ENCODE results near the gene GSK3B.

GSK3B gene

DNA sequence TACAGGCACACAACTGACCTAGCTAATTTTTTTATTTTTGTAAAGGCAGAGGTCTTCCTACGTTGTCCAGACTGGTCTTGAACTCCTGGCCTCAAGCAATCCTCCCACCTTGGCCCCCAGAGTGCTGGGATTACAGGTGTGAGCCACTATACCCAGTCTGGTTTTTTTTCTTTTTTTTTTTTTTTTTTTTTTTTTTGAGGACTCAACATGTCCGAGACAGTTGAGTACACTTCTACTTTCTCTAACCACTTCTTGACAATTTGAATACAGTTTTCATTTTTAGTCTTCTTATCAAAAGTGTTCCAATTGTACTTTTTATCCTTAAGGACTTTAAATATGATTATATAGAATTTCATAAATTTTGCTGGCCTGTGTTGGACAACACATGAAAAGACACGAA, 7.4 kb upstream of the GSK3B start:
- no peak for DNase-seq (ENCODE audit: low read depth)
- H3K4me3 ChIP-seq (replicated peaks; ENCODE audit: low read depth, low read length), result no peak overlapping the region
- TF ChIP-seq, protein P1, sequence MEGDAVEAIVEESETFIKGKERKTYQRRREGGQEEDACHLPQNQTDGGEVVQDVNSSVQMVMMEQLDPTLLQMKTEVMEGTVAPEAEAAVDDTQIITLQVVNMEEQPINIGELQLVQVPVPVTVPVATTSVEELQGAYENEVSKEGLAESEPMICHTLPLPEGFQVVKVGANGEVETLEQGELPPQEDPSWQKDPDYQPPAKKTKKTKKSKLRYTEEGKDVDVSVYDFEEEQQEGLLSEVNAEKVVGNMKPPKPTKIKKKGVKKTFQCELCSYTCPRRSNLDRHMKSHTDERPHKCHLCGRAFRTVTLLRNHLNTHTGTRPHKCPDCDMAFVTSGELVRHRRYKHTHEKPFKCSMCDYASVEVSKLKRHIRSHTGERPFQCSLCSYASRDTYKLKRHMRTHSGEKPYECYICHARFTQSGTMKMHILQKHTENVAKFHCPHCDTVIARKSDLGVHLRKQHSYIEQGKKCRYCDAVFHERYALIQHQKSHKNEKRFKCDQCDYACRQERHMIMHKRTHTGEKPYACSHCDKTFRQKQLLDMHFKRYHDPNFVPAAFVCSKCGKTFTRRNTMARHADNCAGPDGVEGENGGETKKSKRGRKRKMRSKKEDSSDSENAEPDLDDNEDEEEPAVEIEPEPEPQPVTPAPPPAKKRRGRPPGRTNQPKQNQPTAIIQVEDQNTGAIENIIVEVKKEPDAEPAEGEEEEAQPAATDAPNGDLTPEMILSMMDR (IDR thresholded peaks at IDR 0.05; ENCODE audit: low read length, missing control alignments), result no peak

- no peak overlapping the region for H3K4me3 ChIP-seq (replicated peaks; ENCODE audit: low read depth, low read length)
- no peak for DNase-seq (ENCODE audit: low read depth)
- TF ChIP-seq, protein P1 (IDR thresholded peaks at IDR 0.05; ENCODE audit: low read length, missing control alignments), result no peak
These were observed 6.5 kb upstream of the GSK3B start for GRCh38 chr3:120100711-120101110.

- H3K4me3 ChIP-seq (replicated peaks; ENCODE audit: low read depth, low read length), result no peak overlapping the region
These were observed 4.5 kb upstream of the GSK3B start for GRCh38 chr3:120098710-120099109.

DNA sequence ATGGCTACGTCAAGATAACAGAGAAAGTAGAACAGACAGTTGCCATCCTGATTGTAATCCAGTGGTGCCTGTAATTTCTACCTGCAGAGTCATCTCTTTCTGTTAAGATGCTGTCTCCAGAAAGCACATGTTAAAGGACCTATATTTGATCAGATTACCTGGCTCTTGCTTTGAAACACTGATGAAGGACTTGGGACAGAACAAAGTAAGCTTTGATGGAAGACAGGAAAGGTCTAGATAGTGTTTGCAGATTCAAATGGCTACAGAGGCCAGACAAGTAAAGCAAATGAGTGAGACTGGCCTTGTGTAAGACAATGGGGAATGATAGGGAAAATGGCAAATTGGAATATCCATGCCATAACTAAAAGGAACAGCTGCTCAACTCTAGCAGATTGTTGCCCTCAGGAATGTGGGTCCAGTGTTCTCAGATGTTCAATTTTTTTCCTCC, 1.8 kb upstream of the GSK3B start:
- H3K4me3 ChIP-seq (replicated peaks; ENCODE audit: low read depth, low read length), result peak overlapping the region; percentile 73
- no peak for DNase-seq (ENCODE audit: low read depth)
- TF ChIP-seq, protein P1 (IDR thresholded peaks at IDR 0.05; ENCODE audit: low read length, missing control alignments), result no peak

More at GRCh38 chr3:120098710-120099109, 4.5 kb upstream of the GSK3B start:
- TF ChIP-seq, protein P1 (IDR thresholded peaks at IDR 0.05; ENCODE audit: low read length, missing control alignments), result no peak
- DNase-seq (ENCODE audit: low read depth), result no peak

DNA sequence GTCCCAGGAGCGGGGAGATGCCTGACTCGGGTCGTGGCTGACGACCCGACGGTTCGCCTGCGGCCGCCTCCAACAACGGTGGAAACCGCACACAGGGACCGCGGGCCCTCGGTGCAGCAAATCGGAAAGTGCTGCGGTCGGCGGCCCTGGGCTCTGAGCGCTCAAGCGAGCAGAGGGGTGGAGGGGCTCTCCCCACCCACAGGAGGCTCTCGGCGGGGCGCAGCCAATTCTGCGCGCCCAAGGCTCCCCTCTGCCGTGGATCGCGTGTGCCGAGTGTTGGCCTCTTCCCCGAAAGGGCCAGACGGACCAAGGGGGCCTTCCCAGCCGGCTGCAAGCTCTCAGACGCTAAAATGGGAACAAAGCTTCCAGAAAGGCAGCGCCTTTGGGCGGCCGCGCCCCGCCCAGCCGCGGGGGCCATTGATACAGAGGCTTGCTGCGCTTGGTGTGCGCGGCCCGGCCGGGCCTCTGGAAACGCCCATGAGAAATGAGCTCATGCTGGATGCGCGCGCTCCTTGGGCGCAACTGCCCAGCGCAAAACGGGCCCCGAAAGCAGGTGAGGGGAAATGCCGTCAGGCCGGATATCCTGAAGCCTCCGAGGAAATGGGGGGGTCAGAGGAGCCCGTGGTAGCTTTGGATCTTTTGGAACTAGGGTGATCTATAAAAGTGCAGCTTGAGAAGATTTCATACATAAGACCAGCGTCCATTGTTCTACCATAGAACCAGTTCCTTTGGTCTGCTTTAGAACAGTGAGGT, 1.2 kb upstream of the GSK3B start:
- DNase-seq (ENCODE audit: low read depth), result peak; percentile 90
- peak overlapping the region; percentile 73 for H3K4me3 ChIP-seq (replicated peaks; ENCODE audit: low read depth, low read length)
- TF ChIP-seq, protein P1 (IDR thresholded peaks at IDR 0.05; ENCODE audit: low read length, missing control alignments), result no peak

DNA sequence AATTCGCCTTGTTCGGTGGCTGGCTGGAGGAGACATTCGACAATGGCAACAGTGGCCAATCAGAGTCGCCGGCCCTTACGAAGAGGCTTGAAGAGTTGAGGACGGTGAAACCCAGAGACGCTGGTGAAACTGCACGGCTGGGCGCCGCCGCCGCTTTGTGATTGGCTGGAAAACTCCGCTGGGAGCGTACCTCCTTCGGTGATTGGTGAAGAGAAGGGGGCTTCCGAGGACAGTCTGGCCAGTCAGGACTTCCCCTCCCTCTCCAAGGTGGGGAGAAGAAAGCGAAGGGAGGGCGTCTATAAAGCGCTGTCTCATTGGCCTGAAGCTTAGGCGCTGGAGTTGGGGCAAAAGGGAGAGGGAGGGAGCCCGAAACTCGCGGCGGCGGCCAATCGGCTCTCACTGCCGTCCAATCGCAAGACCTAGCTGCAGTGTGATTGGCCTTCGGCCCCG, 554 bp upstream of the GSK3B start:
- peak; percentile 100 for DNase-seq (ENCODE audit: low read depth)
- TF ChIP-seq, protein P1 (IDR thresholded peaks at IDR 0.05; ENCODE audit: low read length, missing control alignments), result no peak
- peak overlapping the region; percentile 73 for H3K4me3 ChIP-seq (replicated peaks; ENCODE audit: low read depth, low read length)
